ENCODE results near the gene NEXN. TPM values are rescaled to one million over a fixed set of nuclear protein-coding genes. Genes with fewer than 3 reads are reported as not detected.
"Not testable (repeated sequence)": the region's sequence is repeated elsewhere in the genome, so short reads cannot be mapped to it uniquely, and the experiment has no call there.

The NEXN gene
- total RNA-seq, 1 donor = 17.6 TPM

DNA sequence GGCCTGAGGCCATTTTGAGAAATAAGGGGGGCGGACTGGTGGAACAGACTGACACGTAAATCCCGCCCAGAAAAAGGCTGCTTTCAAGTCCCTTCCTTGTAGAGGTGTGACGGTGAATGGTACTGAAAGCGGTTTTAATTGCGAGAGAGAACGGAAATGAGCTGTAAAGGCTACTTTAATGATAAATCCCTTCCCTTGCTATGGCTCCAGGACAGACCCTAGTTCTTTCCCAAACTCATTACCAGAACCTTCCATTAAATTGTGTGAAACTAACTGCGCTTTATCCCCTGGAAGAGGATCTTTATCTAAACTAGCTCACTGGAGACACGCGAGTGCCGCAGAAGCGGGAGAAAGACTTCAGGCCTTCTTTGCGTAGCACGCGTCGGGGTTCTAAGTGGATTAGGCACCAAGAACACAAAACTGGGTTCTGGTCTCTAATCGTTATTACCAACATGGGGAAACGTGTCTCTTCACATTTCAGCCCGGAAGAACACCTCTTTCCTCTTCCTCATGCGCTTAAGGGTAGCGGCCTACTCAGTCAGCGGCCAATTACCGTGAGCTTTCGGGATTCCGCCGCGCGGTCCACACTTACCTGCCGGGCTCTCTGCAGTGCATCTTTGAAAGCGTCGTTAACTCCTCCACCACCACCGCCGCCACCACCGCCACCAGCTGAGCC lies 90.0 kb downstream of the NEXN start:
- peak; percentile 94 for DNase-seq (ENCODE audit: low read depth)
- TF ChIP-seq, protein P1, sequence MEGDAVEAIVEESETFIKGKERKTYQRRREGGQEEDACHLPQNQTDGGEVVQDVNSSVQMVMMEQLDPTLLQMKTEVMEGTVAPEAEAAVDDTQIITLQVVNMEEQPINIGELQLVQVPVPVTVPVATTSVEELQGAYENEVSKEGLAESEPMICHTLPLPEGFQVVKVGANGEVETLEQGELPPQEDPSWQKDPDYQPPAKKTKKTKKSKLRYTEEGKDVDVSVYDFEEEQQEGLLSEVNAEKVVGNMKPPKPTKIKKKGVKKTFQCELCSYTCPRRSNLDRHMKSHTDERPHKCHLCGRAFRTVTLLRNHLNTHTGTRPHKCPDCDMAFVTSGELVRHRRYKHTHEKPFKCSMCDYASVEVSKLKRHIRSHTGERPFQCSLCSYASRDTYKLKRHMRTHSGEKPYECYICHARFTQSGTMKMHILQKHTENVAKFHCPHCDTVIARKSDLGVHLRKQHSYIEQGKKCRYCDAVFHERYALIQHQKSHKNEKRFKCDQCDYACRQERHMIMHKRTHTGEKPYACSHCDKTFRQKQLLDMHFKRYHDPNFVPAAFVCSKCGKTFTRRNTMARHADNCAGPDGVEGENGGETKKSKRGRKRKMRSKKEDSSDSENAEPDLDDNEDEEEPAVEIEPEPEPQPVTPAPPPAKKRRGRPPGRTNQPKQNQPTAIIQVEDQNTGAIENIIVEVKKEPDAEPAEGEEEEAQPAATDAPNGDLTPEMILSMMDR (IDR thresholded peaks at IDR 0.05; ENCODE audit: insufficient read depth, low read length) = no peak
- peak overlapping the region; percentile 96 for H3K4me3 ChIP-seq (ENCODE audit: low read depth, low read length)

DNA sequence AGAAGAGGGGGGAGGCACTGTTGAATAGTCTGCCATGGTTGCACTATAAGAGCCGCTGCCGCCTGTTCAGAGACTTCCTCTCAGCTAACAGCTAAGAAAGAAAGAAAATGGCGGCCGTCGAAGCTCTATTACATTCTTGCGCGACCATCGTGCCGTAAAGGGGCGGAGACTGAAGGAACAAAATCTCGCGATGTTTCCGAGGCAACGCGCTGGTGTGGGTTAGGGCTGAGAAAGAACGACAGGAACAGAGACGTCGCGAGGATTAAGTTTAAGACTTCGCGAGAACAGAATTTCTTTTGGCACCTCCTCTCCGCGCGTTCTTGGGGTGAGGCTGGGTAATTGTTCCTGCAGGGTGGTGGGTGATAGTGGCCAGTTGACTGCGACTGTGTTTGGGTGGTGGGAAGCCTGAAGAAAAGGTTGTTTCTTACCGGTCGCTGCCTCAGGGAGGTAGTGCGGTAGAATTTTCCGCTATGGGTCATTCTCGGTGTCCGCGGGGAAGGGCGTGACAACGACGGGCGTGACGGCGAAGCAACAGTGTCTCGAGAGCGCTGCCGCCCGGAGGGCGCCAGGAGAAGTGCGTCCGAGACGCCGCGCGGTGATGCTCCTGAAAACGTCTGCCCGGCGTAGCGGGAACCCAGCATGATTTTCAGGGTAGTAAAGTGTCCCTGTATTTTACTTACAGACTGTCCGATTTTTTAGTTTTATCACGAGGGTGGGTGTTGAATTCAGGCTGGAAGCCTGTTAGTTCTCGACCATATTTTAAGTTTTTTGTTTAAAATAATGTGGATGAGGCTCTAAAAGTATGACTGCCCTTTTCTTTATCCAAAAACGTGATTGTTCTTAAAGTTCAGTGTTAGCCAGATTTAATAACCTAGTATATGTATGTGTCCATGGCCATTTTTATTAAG lies 90.8 kb downstream of the NEXN start, which contains the start of gene FUBP1:
Gene FUBP1, minus strand, starts transcription at position 104 of the 908 bp plus-strand sequence. Its CDS starts 68 bp downstream, at position 36.
- peak within 1 kb of the TSS; percentile 96 for H3K4me3 ChIP-seq (ENCODE audit: low read depth, low read length)
- DNase-seq (ENCODE audit: low read depth) = peak; percentile 100
- TF ChIP-seq, protein P1 (IDR thresholded peaks at IDR 0.05; ENCODE audit: insufficient read depth, low read length) = peak; percentile 78

DNA sequence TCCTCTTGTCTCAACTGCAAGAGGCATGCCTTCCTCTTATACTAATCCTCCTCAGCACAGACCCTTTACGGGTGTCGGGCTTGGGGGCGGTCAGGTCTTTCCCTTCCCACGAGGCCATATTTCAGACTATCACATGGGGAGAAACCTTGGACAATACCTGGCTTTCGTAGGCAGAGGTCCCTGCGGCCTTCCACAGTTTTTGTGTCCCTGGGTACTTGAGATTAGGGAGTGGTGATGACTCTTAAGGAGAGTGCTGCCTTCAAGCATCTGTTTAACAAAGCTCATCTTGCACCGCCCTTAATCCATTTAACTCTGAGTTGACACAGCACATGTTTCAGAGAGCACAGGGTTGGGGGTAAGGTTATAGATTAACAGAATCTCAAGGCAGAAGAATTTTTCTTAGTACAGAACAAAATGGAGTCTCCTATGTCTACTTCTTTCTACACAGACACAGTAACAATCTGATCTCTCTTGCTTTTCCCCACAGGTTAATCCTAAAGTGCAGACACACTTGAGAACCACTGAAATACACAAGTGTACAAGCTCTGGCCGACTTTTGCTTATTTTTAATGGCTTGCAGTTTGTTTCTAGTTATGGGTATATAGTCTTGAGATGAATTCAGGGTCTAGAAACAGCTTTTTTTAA lies 95.0 kb downstream of the NEXN start:
- DNase-seq (ENCODE audit: low read depth); H3K4me3 ChIP-seq (ENCODE audit: low read depth, low read length): not testable (repeated sequence)

DNA sequence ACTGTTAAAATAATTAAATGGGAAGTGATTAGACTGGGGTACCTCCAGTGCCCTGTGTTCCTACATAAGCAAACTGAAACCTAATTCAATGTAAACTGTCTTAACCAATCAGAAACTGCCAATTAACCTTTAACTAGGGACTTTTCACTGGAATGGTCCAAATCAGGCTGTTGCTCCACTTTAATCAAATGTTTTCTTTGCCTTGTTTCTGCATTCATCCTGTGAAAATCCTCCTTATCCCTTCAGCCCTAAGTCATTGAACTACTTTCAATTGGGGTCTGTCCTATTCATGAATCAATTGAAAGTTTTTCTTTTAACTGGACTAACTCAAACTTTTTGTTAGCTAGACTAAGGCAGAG lies 95.6 kb downstream of the NEXN start:
- no peak overlapping the region for H3K4me3 ChIP-seq (ENCODE audit: low read depth, low read length)
- TF ChIP-seq, protein P1 (IDR thresholded peaks at IDR 0.05; ENCODE audit: insufficient read depth, low read length) = no peak
- no peak for DNase-seq (ENCODE audit: low read depth)

DNA sequence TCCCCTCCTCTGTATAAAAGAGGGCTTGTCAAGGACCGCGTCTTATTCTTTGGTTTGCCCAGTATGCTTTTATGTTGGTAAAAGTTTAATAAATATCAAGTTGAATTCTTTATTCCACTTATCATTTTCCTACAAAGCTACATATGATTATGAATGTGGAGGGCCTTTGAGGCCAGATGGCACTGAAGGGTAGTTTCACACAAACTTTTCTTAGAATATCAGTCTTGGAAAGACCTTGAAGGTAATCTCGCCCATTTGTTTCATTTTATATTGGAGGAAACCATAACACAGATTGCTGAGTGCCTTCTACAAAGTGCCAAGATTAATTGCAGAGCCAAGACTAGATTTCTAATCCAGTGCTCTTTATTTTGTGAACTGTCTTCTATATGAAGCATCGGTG lies 96.2 kb downstream of the NEXN start:
- H3K4me3 ChIP-seq (ENCODE audit: low read depth, low read length) = no peak overlapping the region
- DNase-seq (ENCODE audit: low read depth) = no peak
- TF ChIP-seq, protein P1 (IDR thresholded peaks at IDR 0.05; ENCODE audit: insufficient read depth, low read length) = no peak

DNA sequence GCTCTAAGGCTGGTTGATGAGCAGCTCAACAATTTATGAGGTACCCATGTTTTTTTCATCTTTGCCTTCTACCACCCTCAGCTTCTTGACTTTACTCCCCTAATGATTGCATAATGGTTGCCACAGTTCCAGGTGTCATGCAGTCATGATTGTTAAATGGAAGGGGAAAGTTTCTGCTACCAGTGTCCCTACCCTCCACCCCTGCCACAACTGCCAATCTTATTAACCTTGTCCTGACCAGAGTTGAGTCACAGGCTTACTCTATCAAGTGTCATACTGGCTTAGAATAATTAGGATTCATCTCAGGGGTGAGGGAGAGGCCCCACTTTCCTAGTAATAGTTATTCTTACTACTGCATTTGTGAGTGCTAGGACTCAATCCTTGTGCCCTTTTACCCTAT lies 98.4 kb downstream of the NEXN start:
- no peak for DNase-seq (ENCODE audit: low read depth)

More for the DNA sequence above, 98.4 kb downstream of the NEXN start:
- TF ChIP-seq, protein P1 (IDR thresholded peaks at IDR 0.05; ENCODE audit: insufficient read depth, low read length) = no peak
- no peak overlapping the region for H3K4me3 ChIP-seq (ENCODE audit: low read depth, low read length)
